MM.1S (cell line): ENCODE measurements around the gene DIP2C.

ENCODE experiments used
- DNase-seq: peaks from one replicate; pipeline ENCODE4 v3.0.0-alpha.2; 2015
- H2AFZ ChIP-seq: fragments of 300-600 bp; sonication (generic); 2 replicates; pipeline ENCODE4 v1.6.0; 2016; ENCODE audit warnings: antibody characterized with exemption, low read length
- H3F3A ChIP-seq: fragments of 300-600 bp; sonication (generic); 2 replicates; pipeline ENCODE4 v1.6.1; 2016; ENCODE audit warnings: mild to moderate bottlenecking, antibody characterized with exemption, low read length, moderate library complexity, mixed read lengths; ENCODE audit not compliant: insufficient read depth
- H3K27ac ChIP-seq: fragments of 300-600 bp; sonication (generic); 2 replicates; pipeline ENCODE4 v1.5.1; 2016; ENCODE audit warnings: mild to moderate bottlenecking, low read length
- H3K27me3 ChIP-seq: fragments of 300-600 bp; sonication (generic); replicated peaks from 2 replicates; pipeline ENCODE4 v1.6.0; 2016; ENCODE audit warnings: low read length; ENCODE audit not compliant: insufficient read depth
- H3K36me3 ChIP-seq: fragments of 300-600 bp; sonication (generic); replicated peaks from 2 replicates; pipeline ENCODE4 v1.6.1; 2016; ENCODE audit warnings: mild to moderate bottlenecking, low read length, mixed read lengths; ENCODE audit not compliant: insufficient read depth
- H3K4me1 ChIP-seq: fragments of 300-600 bp; sonication (generic); 2 replicates; pipeline ENCODE4 v1.6.1; 2016; ENCODE audit warnings: low read length, mixed read lengths
- H3K4me2 ChIP-seq: fragments of 300-600 bp; sonication (generic); 2 replicates; pipeline ENCODE4 v1.6.0; 2016; ENCODE audit warnings: low read depth, low read length
- H3K4me3 ChIP-seq: fragments of 300-600 bp; sonication (generic); 2 replicates; pipeline ENCODE4 v1.5.1; 2016; ENCODE audit warnings: low read length, mixed read lengths
- H3K79me2 ChIP-seq: fragments of 300-600 bp; sonication (generic); 2 replicates; pipeline ENCODE4 v1.6.1; 2016; ENCODE audit warnings: mixed run types, low read length, mixed read lengths
- H3K9ac ChIP-seq: fragments of 300-600 bp; sonication (generic); 2 replicates; pipeline ENCODE4 v1.6.1; 2016; ENCODE audit warnings: low read length, mixed read lengths
- H3K9me2 ChIP-seq: fragments of 300-600 bp; sonication (generic); replicated peaks from 2 replicates; pipeline ENCODE4 v1.6.1; 2016; ENCODE audit warnings: mild to moderate bottlenecking, low read length, mixed read lengths; ENCODE audit not compliant: insufficient read depth
- H3K9me3 ChIP-seq: fragments of 300-600 bp; sonication (generic); replicated peaks from 2 replicates; pipeline ENCODE4 v1.6.1; 2016; ENCODE audit warnings: mild to moderate bottlenecking, low read length, mixed read lengths; ENCODE audit not compliant: insufficient read depth
- H4K20me1 ChIP-seq: fragments of 300-600 bp; sonication (generic); 2 replicates; pipeline ENCODE4 v1.6.1; 2016; ENCODE audit warnings: mild to moderate bottlenecking, low read length, moderate library complexity, mixed read lengths; ENCODE audit not compliant: insufficient read depth
- EZH2 ChIP-seq: fragments of 300-600 bp; sonication (generic); optimal IDR thresholded peaks from 2 replicates; pipeline ENCODE3; 2017; ENCODE audit warnings: low read depth, mild to moderate bottlenecking, antibody characterized with exemption, low read length, mixed read lengths
- EZH2phosphoT487 ChIP-seq: fragments of 300-600 bp; sonication (generic); IDR thresholded peaks from 2 replicates; pipeline ENCODE4 v1.6.1; 2018; ENCODE audit warnings: antibody characterized with exemption, low read length
- TF ChIP-seq, protein P1 (sequence below): fragments of 300-600 bp; sonication (generic); IDR thresholded peaks from 2 replicates; pipeline ENCODE4 v1.5.1; 2016; ENCODE audit warnings: antibody characterized with exemption, low read length, mixed read lengths

Gene DIP2C

GRCh38 chr10:352476-353235 lies 336.8 kb downstream of the DIP2C start:
- Histone ChIP-seq H3K27me3 (no peaks in the 10 kb centered on the region), H3K4me1 (no peaks in the 10 kb centered on the region), H3K36me3 (no peaks in the 10 kb centered on the region), H3K9ac (no peak overlapping the region), H3K79me2 (no peaks in the 10 kb centered on the region), H3K9me3 (no peaks in the 10 kb centered on the region), H2AFZ (no peak overlapping the region), H3K4me2 (no peak overlapping the region), H4K20me1 (no peaks in the 10 kb centered on the region), H3K4me3 (no peak overlapping the region), H3K27ac (no peak overlapping the region), H3K9me2 (no peaks in the 10 kb centered on the region), H3F3A (no peaks in the 10 kb centered on the region)
- TF ChIP-seq EZH2 (no peak), EZH2phosphoT487 (no peak)
- TF ChIP-seq, protein P1, sequence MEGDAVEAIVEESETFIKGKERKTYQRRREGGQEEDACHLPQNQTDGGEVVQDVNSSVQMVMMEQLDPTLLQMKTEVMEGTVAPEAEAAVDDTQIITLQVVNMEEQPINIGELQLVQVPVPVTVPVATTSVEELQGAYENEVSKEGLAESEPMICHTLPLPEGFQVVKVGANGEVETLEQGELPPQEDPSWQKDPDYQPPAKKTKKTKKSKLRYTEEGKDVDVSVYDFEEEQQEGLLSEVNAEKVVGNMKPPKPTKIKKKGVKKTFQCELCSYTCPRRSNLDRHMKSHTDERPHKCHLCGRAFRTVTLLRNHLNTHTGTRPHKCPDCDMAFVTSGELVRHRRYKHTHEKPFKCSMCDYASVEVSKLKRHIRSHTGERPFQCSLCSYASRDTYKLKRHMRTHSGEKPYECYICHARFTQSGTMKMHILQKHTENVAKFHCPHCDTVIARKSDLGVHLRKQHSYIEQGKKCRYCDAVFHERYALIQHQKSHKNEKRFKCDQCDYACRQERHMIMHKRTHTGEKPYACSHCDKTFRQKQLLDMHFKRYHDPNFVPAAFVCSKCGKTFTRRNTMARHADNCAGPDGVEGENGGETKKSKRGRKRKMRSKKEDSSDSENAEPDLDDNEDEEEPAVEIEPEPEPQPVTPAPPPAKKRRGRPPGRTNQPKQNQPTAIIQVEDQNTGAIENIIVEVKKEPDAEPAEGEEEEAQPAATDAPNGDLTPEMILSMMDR: no peak
- no peak for DNase-seq

DNA sequence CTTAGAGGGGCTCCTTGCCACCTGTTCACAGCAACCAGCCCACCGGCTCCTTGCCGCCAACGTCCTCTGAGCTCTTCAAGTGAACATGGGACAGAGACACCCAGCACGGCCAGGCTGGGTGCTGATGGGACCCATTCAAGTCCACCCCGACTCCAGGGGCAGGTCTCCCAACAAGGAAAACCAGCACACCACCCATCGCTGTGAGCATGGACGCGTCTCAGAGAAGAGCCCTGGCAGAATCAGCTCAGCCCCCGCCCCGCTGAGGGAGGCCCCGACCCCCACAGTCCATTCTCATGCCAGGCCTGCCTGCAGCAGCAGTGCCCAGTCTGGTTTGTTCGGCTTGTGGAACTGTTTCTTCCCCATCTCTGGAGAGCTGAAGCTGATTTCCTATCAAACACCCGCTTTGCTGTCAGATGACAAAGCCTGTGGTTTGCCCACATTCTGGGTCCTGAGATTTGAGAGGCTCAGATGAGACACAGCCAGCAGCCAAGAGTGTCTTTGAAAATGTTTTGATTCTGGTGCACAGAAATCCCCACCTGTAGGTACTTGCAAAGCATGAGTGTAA lies 337.6 kb downstream of the DIP2C start:
- Histone ChIP-seq H3K36me3 (no peaks in the 10 kb centered on the region), H3K9me3 (no peaks in the 10 kb centered on the region), H3K27ac (no peak overlapping the region), H3K4me3 (no peak overlapping the region), H3F3A (no peaks in the 10 kb centered on the region), H3K9ac (no peak overlapping the region), H3K27me3 (no peaks in the 10 kb centered on the region), H3K79me2 (no peaks in the 10 kb centered on the region), H4K20me1 (no peaks in the 10 kb centered on the region), H3K4me2 (no peak overlapping the region), H2AFZ (no peak overlapping the region), H3K9me2 (no peaks in the 10 kb centered on the region), H3K4me1 (no peaks in the 10 kb centered on the region)
- DNase-seq: no peak
- TF ChIP-seq, protein P1: no peak
- TF ChIP-seq EZH2phosphoT487: no peak
- TF ChIP-seq EZH2: no peak

GRCh38 chr10:350981-351501 lies 338.4 kb downstream of the DIP2C start:
- no peak overlapping the region for H3K4me2 ChIP-seq
- H3K4me1 ChIP-seq: no peaks in the 10 kb centered on the region
- H3K9ac ChIP-seq: no peak overlapping the region
- H3K9me3 ChIP-seq: no peaks in the 10 kb centered on the region
- H3F3A ChIP-seq: no peaks in the 10 kb centered on the region
- no peaks in the 10 kb centered on the region for H3K9me2 ChIP-seq
- H3K4me3 ChIP-seq: no peak overlapping the region
- H3K27me3 ChIP-seq: no peaks in the 10 kb centered on the region
- no peaks in the 10 kb centered on the region for H3K36me3 ChIP-seq
- no peaks in the 10 kb centered on the region for H3K79me2 ChIP-seq
- H4K20me1 ChIP-seq: no peaks in the 10 kb centered on the region
- DNase-seq: no peak
- no peak overlapping the region for H2AFZ ChIP-seq
- TF ChIP-seq, protein P1: no peak
- no peak for TF ChIP-seq EZH2
- TF ChIP-seq EZH2phosphoT487: no peak
- H3K27ac ChIP-seq: no peak overlapping the region
